GM18868 (cell line): ENCODE results near the gene HIVEP3.
A peak's percentile ranks its signal among the peaks of the same experiment; 100 is the strongest.

Experiments
- ATAC-seq: cut with Tn5 transposase; IDR thresholded peaks from one replicate; pipeline ENCODE4 v1.9.1; 2021; ENCODE audit warnings: mild to moderate bottlenecking, moderate library complexity; ENCODE audit not compliant: unreplicated experiment

The HIVEP3 gene

GRCh38 chr1:41641941-41642527 is 276.7 kb downstream of the HIVEP3 start:
- ATAC-seq: no peak

GRCh38 chr1:41641475-41641814 is 277.3 kb downstream of the HIVEP3 start:
- peak; percentile 43 for ATAC-seq

- no peak for ATAC-seq
These were observed 277.8 kb downstream of the HIVEP3 start for GRCh38 chr1:41640756-41641474.

GRCh38 chr1:41640141-41640751 is 278.5 kb downstream of the HIVEP3 start:
- ATAC-seq: no peak

- ATAC-seq: peak; percentile 51
These were observed 279.3 kb downstream of the HIVEP3 start for GRCh38 chr1:41639332-41639936.

GRCh38 chr1:41638086-41639024 is 280.4 kb downstream of the HIVEP3 start:
- no peak for ATAC-seq

GRCh38 chr1:41637367-41637766 is 281.4 kb downstream of the HIVEP3 start:
- no peak for ATAC-seq

GRCh38 chr1:41633764-41634163 is 285.0 kb downstream of the HIVEP3 start:
- ATAC-seq: no peak

GRCh38 chr1:41632781-41633575 is 285.7 kb downstream of the HIVEP3 start:
- no peak for ATAC-seq

GRCh38 chr1:41631971-41632370 is 286.8 kb downstream of the HIVEP3 start:
- ATAC-seq: no peak

- ATAC-seq: no peak
These were observed 287.6 kb downstream of the HIVEP3 start for GRCh38 chr1:41631154-41631553.

- ATAC-seq: no peak
These were observed 289.2 kb downstream of the HIVEP3 start for GRCh38 chr1:41629571-41629970.

- no peak for ATAC-seq
These were observed 289.6 kb downstream of the HIVEP3 start for GRCh38 chr1:41629141-41629540.

- ATAC-seq: no peak
These were observed 291.0 kb downstream of the HIVEP3 start for GRCh38 chr1:41627491-41628280.

- peak; percentile 48 for ATAC-seq
These were observed 291.9 kb downstream of the HIVEP3 start for GRCh38 chr1:41626616-41627375.

GRCh38 chr1:41626146-41626545 is 292.6 kb downstream of the HIVEP3 start:
- ATAC-seq: no peak

- no peak for ATAC-seq
These were observed 295.0 kb downstream of the HIVEP3 start for GRCh38 chr1:41623736-41624135.
